ENCODE data around the gene THSD4. TPM values are rescaled to one million over a fixed set of nuclear protein-coding genes. Genes with fewer than 3 reads are reported as not detected.

The THSD4 gene
- polyA plus RNA-seq, 2 of the 4 experiments (the other 2 are of a cell fraction) = 15.8 to 40.7 TPM

GRCh38 chr15:71455878-71456277 is 340.6 kb downstream of the THSD4 start:
- peak in 1 of 2 experiments; percentile 61; a peak in 3 of 6 replicates for ATAC-seq
- WGBS (ENCODE audit: missing lambda C conversion rate) = 21% methylated on average over 5 of the region's 5 CpGs
- Histone ChIP-seq H3K4me3 (no peak overlapping the region), H3K27ac (peak overlapping the region; percentile 55 to 73), H3K4me2 (peak overlapping the region; percentile 50), H3K4me1 (peaks cover 52% of the 10 kb centered on the region), H3K9me3 (no peaks in the 10 kb centered on the region)
- TF ChIP-seq HOXB5 (CRISPR knock-in tag; IDR thresholded peaks at IDR 0.05) (no peak), CBX2 (IDR thresholded peaks at IDR 0.05; ENCODE audit: borderline replicate concordance, low read depth) (no peak), JUN (IDR thresholded peaks at IDR 0.05) (peak in 1 of 2 experiments; percentile 25; a peak in 1 of 5 replicates), NR3C1 (IDR thresholded peaks at IDR 0.05) (no peak), JUNB (IDR thresholded peaks at IDR 0.05) (peak; percentile 30; the same call in 1 of the 2 replicates), FOSL2 (IDR thresholded peaks at IDR 0.05) (no peak), FOSL2 (CRISPR knock-in tag; IDR thresholded peaks at IDR 0.05) (peak; percentile 30)
- TF ChIP-seq, protein P1, sequence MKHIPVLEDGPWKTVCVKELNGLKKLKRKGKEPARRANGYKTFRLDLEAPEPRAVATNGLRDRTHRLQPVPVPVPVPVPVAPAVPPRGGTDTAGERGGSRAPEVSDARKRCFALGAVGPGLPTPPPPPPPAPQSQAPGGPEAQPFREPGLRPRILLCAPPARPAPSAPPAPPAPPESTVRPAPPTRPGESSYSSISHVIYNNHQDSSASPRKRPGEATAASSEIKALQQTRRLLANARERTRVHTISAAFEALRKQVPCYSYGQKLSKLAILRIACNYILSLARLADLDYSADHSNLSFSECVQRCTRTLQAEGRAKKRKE (CRISPR knock-in tag; IDR thresholded peaks at IDR 0.05; ENCODE audit: low read depth) = no peak
- peak in 1 of 2 experiments; percentile 47 for DNase-seq (ENCODE audit: low read depth in 1 of 2, low spot score in 1 of 2)
- CTCF ChIA-PET = interaction anchor here (0.6 to 1.6 kb wide), 5 partner anchors 8 to 345 kb away, joined by 3 to 6 read pairs (median 3); no protein-coding TSS in a partner anchor
- peak; percentile 51 for FAIRE-seq
- POLR2A ChIA-PET = no interaction called here

- no peak for FAIRE-seq
- no peaks in the 10 kb centered on the region for H3K9me3 ChIP-seq
- no peak for DNase-seq (ENCODE audit: low read depth in 1 of 2, low spot score in 1 of 2)
- H3K4me3 ChIP-seq = no peak overlapping the region
- peak overlapping the region; percentile 50 for H3K4me2 ChIP-seq
- ATAC-seq = no peak
- POLR2A ChIA-PET = no interaction called here
- H3K4me1 ChIP-seq = peaks cover 47% of the 10 kb centered on the region
- TF ChIP-seq NPAS2 (CRISPR knock-in tag; IDR thresholded peaks at IDR 0.05; ENCODE audit: borderline replicate concordance) = no peak
- TF ChIP-seq BCL3 (IDR thresholded peaks at IDR 0.05) = no peak
- TF ChIP-seq FOSB (CRISPR knock-in tag; IDR thresholded peaks at IDR 0.05) = no peak
- peak; percentile 94; the same call in 1 of the 2 replicates for TF ChIP-seq HDAC2 (IDR thresholded peaks at IDR 0.05)
- TF ChIP-seq CHD4 (IDR thresholded peaks at IDR 0.05; ENCODE audit: borderline replicate concordance) = peak; percentile 87; the same call in 1 of the 2 replicates
- no peak for TF ChIP-seq ZFP36 (IDR thresholded peaks at IDR 0.05; ENCODE audit: borderline replicate concordance, partially characterized antibody)
- TF ChIP-seq CHD2 (IDR thresholded peaks at IDR 0.05; ENCODE audit: low read length, partially characterized antibody) = no peak
- TF ChIP-seq POLR2A (IDR thresholded peaks at IDR 0.05; ENCODE audit: low read length) = no peak
- no peak for TF ChIP-seq SREBF2 (IDR thresholded peaks at IDR 0.05)
- peak; percentile 92; the same call in 1 of the 2 replicates for TF ChIP-seq KDM1A (IDR thresholded peaks at IDR 0.05; ENCODE audit: low read depth)
- no peak for TF ChIP-seq EP300 (IDR thresholded peaks at IDR 0.05)
- TF ChIP-seq MYC (IDR thresholded peaks at IDR 0.05; ENCODE audit: borderline replicate concordance, low read length) = no peak
- no peak for TF ChIP-seq GATA3 (IDR thresholded peaks at IDR 0.05; ENCODE audit: borderline replicate concordance)
- TF ChIP-seq CTCF (IDR thresholded peaks at IDR 0.05) = no peak
- CTCF ChIA-PET = interaction anchor here (0.6 to 1.6 kb wide), 5 partner anchors 9 to 344 kb away, joined by 3 to 6 read pairs (median 3); no protein-coding TSS in a partner anchor
- peak overlapping the region; percentile 31 to 73; a peak in 4 of 6 replicates for H3K27ac ChIP-seq
Measured at GRCh38 chr15:71456362-71456761, 341.1 kb downstream of the THSD4 start.

- ATAC-seq = no peak
- no peak for FAIRE-seq
- WGBS (ENCODE audit: missing lambda C conversion rate) = 92% methylated on average over 3 of the region's 3 CpGs
- no peaks in the 10 kb centered on the region for H3K9me3 ChIP-seq
- no peak for DNase-seq (ENCODE audit: low read depth in 1 of 2, low spot score in 1 of 2)
- H3K4me2 ChIP-seq = no peak overlapping the region; the same call in 2 of the 3 replicates
- H3K4me3 ChIP-seq = no peak overlapping the region
- POLR2A ChIA-PET = no interaction called here
- TF ChIP-seq RARB (CRISPR knock-in tag; IDR thresholded peaks at IDR 0.05) = no peak
- TF ChIP-seq POLR2AphosphoS2 (conservative IDR thresholded peaks at IDR 0.05; ENCODE audit: low read length) = no peak
- no peak for TF ChIP-seq ZFP36 (IDR thresholded peaks at IDR 0.05; ENCODE audit: borderline replicate concordance, partially characterized antibody)
- no peak for TF ChIP-seq BCL3 (IDR thresholded peaks at IDR 0.05)
- TF ChIP-seq HDAC2 (IDR thresholded peaks at IDR 0.05) = no peak
- CTCF ChIA-PET = interaction anchor here (0.6 to 1.6 kb wide), 6 partner anchors 9 to 407 kb away, joined by 3 to 6 read pairs (median 3); no protein-coding TSS in a partner anchor
- H3K27ac ChIP-seq = peak overlapping the region; percentile 31 to 73; a peak in 5 of 6 replicates
- peaks cover 46% of the 10 kb centered on the region for H3K4me1 ChIP-seq
Measured at GRCh38 chr15:71456811-71457210, 341.5 kb downstream of the THSD4 start.

Measured in A549 (cell line).